SIG-M5 treated with dmso at 0.1 percent for 504 hours (cell line): ENCODE data around the gene SYTL4.

Experiments used
- DNase-seq: peaks from one replicate; lab custom pipeline; 2025; ENCODE audit not compliant: unreplicated experiment; lab: John Stamatoyannopoulos, UW

The SYTL4 gene

GRCh38 chrX:100695991-100696390 lies 35.9 kb downstream of the SYTL4 start:
- DNase-seq: no peak

GRCh38 chrX:100695302-100695701 lies 36.6 kb downstream of the SYTL4 start:
- no peak for DNase-seq

GRCh38 chrX:100687546-100687945 lies 44.4 kb downstream of the SYTL4 start:
- no peak for DNase-seq

GRCh38 chrX:100687128-100687527 lies 44.8 kb downstream of the SYTL4 start:
- no peak for DNase-seq

GRCh38 chrX:100685997-100686305 lies 46.0 kb downstream of the SYTL4 start:
- no peak for DNase-seq

GRCh38 chrX:100685284-100685996 lies 46.5 kb downstream of the SYTL4 start:
- DNase-seq: peak; percentile 74

- no peak for DNase-seq
These were observed 49.0 kb downstream of the SYTL4 start for GRCh38 chrX:100682939-100683338.

- DNase-seq: no peak
These were observed 50.3 kb downstream of the SYTL4 start for GRCh38 chrX:100681599-100681998.

GRCh38 chrX:100680756-100681155 lies 51.2 kb downstream of the SYTL4 start:
- no peak for DNase-seq

GRCh38 chrX:100677611-100678181 lies 54.2 kb downstream of the SYTL4 start:
- no peak for DNase-seq

GRCh38 chrX:100674705-100675104 lies 57.2 kb downstream of the SYTL4 start:
- DNase-seq: peak; percentile 42

GRCh38 chrX:100673397-100673953 lies 58.4 kb downstream of the SYTL4 start:
- DNase-seq: no peak

- DNase-seq: no peak
These were observed 59.0 kb downstream of the SYTL4 start for GRCh38 chrX:100672966-100673365.

GRCh38 chrX:100663642-100664041 lies 68.3 kb downstream of the SYTL4 start:
- no peak for DNase-seq

- no peak for DNase-seq
These were observed 69.1 kb downstream of the SYTL4 start for GRCh38 chrX:100662796-100663195.

- DNase-seq: no peak
These were observed 69.8 kb downstream of the SYTL4 start for GRCh38 chrX:100662170-100662569.

- DNase-seq: no peak
These were observed 72.3 kb downstream of the SYTL4 start for GRCh38 chrX:100659431-100660137.

GRCh38 chrX:100658941-100659381 lies 73.0 kb downstream of the SYTL4 start:
- no peak for DNase-seq

GRCh38 chrX:100654261-100654660 lies 77.7 kb downstream of the SYTL4 start:
- DNase-seq: peak; percentile 3

GRCh38 chrX:100652266-100652665 lies 79.7 kb downstream of the SYTL4 start:
- DNase-seq: no peak

GRCh38 chrX:100650841-100651240 lies 81.1 kb downstream of the SYTL4 start:
- no peak for DNase-seq
